Measurements from ENCODE around the gene RBM14.

DNA sequence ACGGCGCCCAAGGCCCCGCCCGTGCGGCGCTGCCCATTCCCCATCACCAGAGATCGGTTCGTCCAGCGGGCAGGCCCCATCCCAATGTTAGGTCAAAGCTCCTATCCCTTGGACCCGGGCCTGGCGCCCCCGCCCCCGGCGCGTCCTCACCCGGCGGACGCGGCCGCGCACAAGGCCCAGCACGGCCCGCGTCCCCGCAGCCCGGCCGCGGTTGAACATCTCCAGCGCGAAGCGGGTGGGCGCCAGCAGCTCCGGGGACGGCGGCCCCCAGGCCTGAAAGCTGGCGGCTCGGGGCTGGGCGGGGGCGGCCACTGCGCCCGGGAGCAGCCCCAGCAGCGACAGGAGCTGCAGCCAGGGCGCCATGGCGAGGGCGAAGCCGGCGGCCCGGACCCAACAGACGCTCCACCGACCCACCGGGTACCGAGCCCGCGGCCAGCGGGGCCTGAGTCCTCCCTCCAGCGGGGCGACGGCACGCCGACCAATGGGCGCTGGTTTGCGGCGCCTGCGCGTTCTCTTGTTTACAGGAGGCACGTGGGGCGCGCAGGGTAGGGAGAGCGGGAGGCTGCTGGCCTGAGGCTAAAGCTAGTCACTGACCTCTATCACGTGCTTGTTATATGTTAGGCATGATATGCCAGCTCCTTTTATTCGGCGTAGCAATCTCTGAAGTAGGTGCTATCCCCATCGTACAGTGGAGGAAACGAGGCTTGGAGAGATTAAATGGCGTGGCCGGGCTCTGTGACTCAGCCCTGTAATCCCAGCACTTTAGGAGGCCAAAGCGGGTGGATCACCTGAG lies 48.1 kb upstream of the RBM14 start, which contains the start of gene CTSF:
- TF ChIP-seq, protein P1, sequence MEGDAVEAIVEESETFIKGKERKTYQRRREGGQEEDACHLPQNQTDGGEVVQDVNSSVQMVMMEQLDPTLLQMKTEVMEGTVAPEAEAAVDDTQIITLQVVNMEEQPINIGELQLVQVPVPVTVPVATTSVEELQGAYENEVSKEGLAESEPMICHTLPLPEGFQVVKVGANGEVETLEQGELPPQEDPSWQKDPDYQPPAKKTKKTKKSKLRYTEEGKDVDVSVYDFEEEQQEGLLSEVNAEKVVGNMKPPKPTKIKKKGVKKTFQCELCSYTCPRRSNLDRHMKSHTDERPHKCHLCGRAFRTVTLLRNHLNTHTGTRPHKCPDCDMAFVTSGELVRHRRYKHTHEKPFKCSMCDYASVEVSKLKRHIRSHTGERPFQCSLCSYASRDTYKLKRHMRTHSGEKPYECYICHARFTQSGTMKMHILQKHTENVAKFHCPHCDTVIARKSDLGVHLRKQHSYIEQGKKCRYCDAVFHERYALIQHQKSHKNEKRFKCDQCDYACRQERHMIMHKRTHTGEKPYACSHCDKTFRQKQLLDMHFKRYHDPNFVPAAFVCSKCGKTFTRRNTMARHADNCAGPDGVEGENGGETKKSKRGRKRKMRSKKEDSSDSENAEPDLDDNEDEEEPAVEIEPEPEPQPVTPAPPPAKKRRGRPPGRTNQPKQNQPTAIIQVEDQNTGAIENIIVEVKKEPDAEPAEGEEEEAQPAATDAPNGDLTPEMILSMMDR (IDR thresholded peaks at IDR 0.05) = no peak
- TF ChIP-seq POLR2A (IDR thresholded peaks at IDR 0.05) = no peak

All from Peyer's patch (tissue), 4 donors.